H9 (cell line): ENCODE data around the gene FANCI. TPM values are rescaled to one million over a fixed set of nuclear protein-coding genes. Genes with fewer than 3 reads are reported as not detected.

ENCODE experiments used
- DNase-seq: peaks from one replicate; pipeline ENCODE4 v3.0.0-alpha.2; 2017
- H2AFZ ChIP-seq: one replicate; pipeline ENCODE4 v1.6.1; 2013; ENCODE audit warnings: mild to moderate bottlenecking, low read length, control low read depth, moderate library complexity
- H2AK5ac ChIP-seq: 2 replicates; pipeline ENCODE4 v1.6.1; 2013; ENCODE audit warnings: low read length, control low read depth, mixed read lengths; ENCODE audit not compliant: insufficient read length
- H2BK120ac ChIP-seq: one replicate; pipeline ENCODE4 v1.6.1; 2013; ENCODE audit warnings: low read depth, mild to moderate bottlenecking, low read length, control low read depth, inconsistent platforms; ENCODE audit not compliant: poor library complexity, severe bottlenecking
- H2BK12ac ChIP-seq: 2 replicates; pipeline ENCODE4 v1.6.1; 2013; ENCODE audit warnings: low read length, control low read depth, mixed read lengths, low read depth; ENCODE audit not compliant: insufficient read length
- H2BK15ac ChIP-seq: 2 replicates; pipeline ENCODE4 v1.6.1; 2013; ENCODE audit warnings: low read depth, low read length, control low read depth
- H2BK20ac ChIP-seq: one replicate; pipeline ENCODE4 v1.6.1; 2013; ENCODE audit warnings: low read depth, mild to moderate bottlenecking, low read length, control low read depth, inconsistent platforms; ENCODE audit not compliant: poor library complexity, severe bottlenecking
- H2BK5ac ChIP-seq: 2 replicates; pipeline ENCODE4 v1.6.1; 2013; ENCODE audit warnings: low read length, control low read depth, mixed read lengths; ENCODE audit not compliant: insufficient read length
- H3K14ac ChIP-seq: 2 replicates; pipeline ENCODE4 v1.6.1; 2013; ENCODE audit warnings: low read length, control low read depth; ENCODE audit not compliant: insufficient read depth
- H3K18ac ChIP-seq: 2 replicates; pipeline ENCODE4 v1.6.1; 2013; ENCODE audit warnings: low read depth, mild to moderate bottlenecking, mixed read lengths, low read length, control low read depth; ENCODE audit not compliant: insufficient read length
- H3K23ac ChIP-seq: 2 replicates; pipeline ENCODE4 v1.6.1; 2013; ENCODE audit warnings: low read length, control low read depth, mixed read lengths, low read depth; ENCODE audit not compliant: insufficient read length
- H3K23me2 ChIP-seq: 2 replicates; pipeline ENCODE4 v1.6.1; 2013; ENCODE audit warnings: low read depth, mild to moderate bottlenecking, mixed read lengths, low read length, control low read depth; ENCODE audit not compliant: insufficient read length, poor library complexity, severe bottlenecking
- H3K27ac ChIP-seq: 2 replicates; pipeline ENCODE4 v1.5.1; 2013; ENCODE audit warnings: low read length, control low read depth, mixed read lengths, low read depth; ENCODE audit not compliant: insufficient read length
- H3K27me3 ChIP-seq: 2 replicates; pipeline ENCODE4 v1.6.1; 2013; ENCODE audit warnings: low read length, control low read depth, inconsistent platforms; ENCODE audit not compliant: insufficient read depth
- H3K4ac ChIP-seq: 2 replicates; pipeline ENCODE4 v1.6.1; 2013; ENCODE audit warnings: low read depth, mild to moderate bottlenecking, control low read depth, inconsistent platforms, low read length, moderate library complexity
- H3K4me1 ChIP-seq: 2 replicates; pipeline ENCODE4 v1.6.1; 2013; ENCODE audit warnings: low read length, control low read depth, inconsistent platforms; ENCODE audit not compliant: insufficient read depth
- H3K4me2 ChIP-seq: 2 replicates; pipeline ENCODE4 v1.6.1; 2013; ENCODE audit warnings: low read length, control low read depth, mixed read lengths; ENCODE audit not compliant: insufficient read length, insufficient read depth
- H3K56ac ChIP-seq: 2 replicates; pipeline ENCODE4 v1.6.1; 2013; ENCODE audit warnings: low read depth, mild to moderate bottlenecking, mixed read lengths, low read length, control low read depth; ENCODE audit not compliant: insufficient read length
- H3K79me1 ChIP-seq: 2 replicates; pipeline ENCODE4 v1.6.1; 2013; ENCODE audit warnings: low read depth, mild to moderate bottlenecking, moderate library complexity, low read length, control low read depth, inconsistent platforms; ENCODE audit not compliant: insufficient read depth, poor library complexity, severe bottlenecking
- H3K79me2 ChIP-seq: 2 replicates; pipeline ENCODE4 v1.6.1; 2013; ENCODE audit warnings: low read length, control low read depth, inconsistent platforms; ENCODE audit not compliant: insufficient read depth
- H3K9ac ChIP-seq: 2 replicates; pipeline ENCODE4 v1.6.1; 2013; ENCODE audit warnings: low read length, control low read depth, mixed read lengths; ENCODE audit not compliant: insufficient read length; ENCODE audit errors: extremely low read depth
- H3K9me3 ChIP-seq: one replicate; pipeline ENCODE4 v1.6.1; 2013; ENCODE audit warnings: low read depth, low read length, inconsistent platforms; ENCODE audit not compliant: control insufficient read depth
- H3T11ph ChIP-seq: one replicate; pipeline ENCODE4 v1.6.1; 2013; ENCODE audit warnings: mild to moderate bottlenecking, low read length, control low read depth, inconsistent platforms
- H4K20me1 ChIP-seq: one replicate; pipeline ENCODE4 v1.6.1; 2013; ENCODE audit not compliant: control insufficient read depth, insufficient read length, insufficient read depth
- H4K5ac ChIP-seq: 2 replicates; pipeline ENCODE4 v1.6.1; 2013; ENCODE audit warnings: low read depth, mild to moderate bottlenecking, mixed read lengths, low read length, control low read depth; ENCODE audit not compliant: insufficient read length
- H4K8ac ChIP-seq: replicated peaks from 2 replicates; pipeline ENCODE4 v1.6.1; 2013; ENCODE audit warnings: low read length, control low read depth, mixed read lengths, low read depth; ENCODE audit not compliant: insufficient read length
- H4K91ac ChIP-seq: 2 replicates; pipeline ENCODE4 v1.6.1; 2013; ENCODE audit warnings: low read depth, mild to moderate bottlenecking, moderate library complexity, mixed read lengths, low read length, control low read depth; ENCODE audit not compliant: insufficient read length
- H3K27ac Mint-ChIP-seq, 3 experiments: 2 replicates in 2 of 3; 3 replicates in 1 of 3; pipeline ENCODE4 v1.8.0; 2020 to 2021; ENCODE audit warnings: mixed read lengths in 3 of 3, mild to moderate bottlenecking in 1 of 3, moderate library complexity in 1 of 3
- H3K27me3 Mint-ChIP-seq: 2 replicates; pipeline ENCODE4 v1.8.0; 2021; ENCODE audit warnings: low read depth, mild to moderate bottlenecking, moderate library complexity, mixed read lengths
- H3K36me3 Mint-ChIP-seq, 3 experiments: 2 replicates in 2 of 3; 3 replicates in 1 of 3; pipeline ENCODE4 v1.8.0; 2020 to 2021; ENCODE audit warnings: low read depth in 3 of 3, mixed read lengths in 3 of 3; ENCODE audit not compliant: insufficient read depth in 1 of 3
- H3K4me1 Mint-ChIP-seq, 2 experiments: 2 replicates each; pipeline ENCODE4 v1.8.0; 2020; ENCODE audit warnings: mixed read lengths in 2 of 2
- H3K4me3 Mint-ChIP-seq, 2 experiments: 2 replicates in 1 of 2; 3 replicates in 1 of 2; pipeline ENCODE4 v1.8.0; 2020 to 2021; ENCODE audit warnings: mild to moderate bottlenecking in 2 of 2, mixed read lengths in 2 of 2, moderate library complexity in 1 of 2
- H3K9me3 Mint-ChIP-seq, 2 experiments: 2 replicates in 1 of 2; 3 replicates in 1 of 2; pipeline ENCODE4 v1.8.0; 2020; ENCODE audit warnings: mild to moderate bottlenecking in 2 of 2, mixed read lengths in 2 of 2, moderate library complexity in 1 of 2
- CTCF ChIP-seq: fragments of 200-600 bp; sonication (generic); conservative IDR thresholded peaks from 3 replicates; pipeline ENCODE4 v1.8.0; 2021; ENCODE audit warnings: antibody characterized with exemption, mild to moderate bottlenecking
- WGBS: extraction: QIAGEN DNeasy Blood & Tissue Kit; methylation state at CpG from one replicate; pipeline ENCODE4 v1.1.7; 2013; ENCODE audit warnings: missing lambda C conversion rate, low lambda C conversion rate, mixed read lengths; ENCODE audit not compliant: insufficient read length; ENCODE audit errors: extremely low coverage; 5-methylcytosine and 5-hydroxymethylcytosine counted together
- total RNA-seq: library from RNA; stranded (reverse); gene quantifications from 2 replicates; pipeline ENCODE4 v1.2.1, GENCODE V29; 2021

FANCI gene
- total RNA-seq, 1 experiment from 2014 or later, result 106 TPM

- Histone ChIP-seq H2BK120ac (no peak overlapping the region), H2BK12ac (no peak overlapping the region), H3K79me2 (no peaks in the 10 kb centered on the region), H3K9ac (peak overlapping the region; percentile 67), H3K23ac (no peak overlapping the region), H3K4me2 (peak overlapping the region; percentile 88), H3K14ac (no peak overlapping the region; the same call in 1 of the 2 replicates), H3K4ac (no peak overlapping the region), H4K20me1 (no peaks in the 10 kb centered on the region), H4K91ac (no peak overlapping the region), H2BK15ac (no peak overlapping the region), H2BK20ac (no peak overlapping the region), H3K56ac (no peak overlapping the region), H2AFZ (no peak overlapping the region), H3K79me1 (no peaks in the 10 kb centered on the region), H4K8ac (no peak overlapping the region), H3K4me1 (no peaks in the 10 kb centered on the region), H3K9me3 (no peaks in the 10 kb centered on the region), H3K18ac (no peak overlapping the region), H4K5ac (no peak overlapping the region), H3K27ac (no peak overlapping the region), H2BK5ac (no peak overlapping the region), H3K27me3 (no peaks in the 10 kb centered on the region; the same call in 1 of the 2 replicates), H3K23me2 (peaks cover 12% of the 10 kb centered on the region), H2AK5ac (no peak overlapping the region), H3T11ph (no peak overlapping the region)
- H3K27me3 Mint-ChIP-seq, result peaks cover 29% of the 10 kb centered on the region
- TF ChIP-seq CTCF, result no peak
- H3K9me3 Mint-ChIP-seq, result peaks cover 2 to 4% of the 10 kb centered on the region in 2 experiments; a peak in 2 of 5 replicates
- no peak for DNase-seq
- peaks cover 34 to 39% (median 38%) of the 10 kb centered on the region in 3 experiments for H3K36me3 Mint-ChIP-seq
- WGBS, result no CpG with 5 or more reads among the region's 43 CpGs
- H3K4me3 Mint-ChIP-seq, result peak overlapping the region; percentile 82 to 85
- peaks cover 15 to 26% of the 10 kb centered on the region in 2 experiments for H3K4me1 Mint-ChIP-seq
- H3K27ac Mint-ChIP-seq, result no peak overlapping the region; a peak in 1 of 7 replicates
Observed at GRCh38 chr15:89333959-89334509, 90.3 kb downstream of the FANCI start.
